NCI-H187 (cell line): Measurements from ENCODE around the gene PDE6H.

Experiments
- DNase-seq, 2 experiments: peaks; one replicate each; lab custom pipeline; 2025; lab: John Stamatoyannopoulos, UW

The PDE6H gene

GRCh38 chr12:14974633-14975032, 1.8 kb downstream of the PDE6H start:
- DNase-seq: no peak

GRCh38 chr12:14975457-14975856, 2.6 kb downstream of the PDE6H start:
- DNase-seq: no peak

GRCh38 chr12:14976658-14977057, 3.8 kb downstream of the PDE6H start:
- no peak for DNase-seq

- DNase-seq: no peak
Observed at GRCh38 chr12:14979468-14979867, 6.6 kb downstream of the PDE6H start.

- DNase-seq: no peak
Observed at GRCh38 chr12:14981049-14981448, 8.2 kb downstream of the PDE6H start.

DNA sequence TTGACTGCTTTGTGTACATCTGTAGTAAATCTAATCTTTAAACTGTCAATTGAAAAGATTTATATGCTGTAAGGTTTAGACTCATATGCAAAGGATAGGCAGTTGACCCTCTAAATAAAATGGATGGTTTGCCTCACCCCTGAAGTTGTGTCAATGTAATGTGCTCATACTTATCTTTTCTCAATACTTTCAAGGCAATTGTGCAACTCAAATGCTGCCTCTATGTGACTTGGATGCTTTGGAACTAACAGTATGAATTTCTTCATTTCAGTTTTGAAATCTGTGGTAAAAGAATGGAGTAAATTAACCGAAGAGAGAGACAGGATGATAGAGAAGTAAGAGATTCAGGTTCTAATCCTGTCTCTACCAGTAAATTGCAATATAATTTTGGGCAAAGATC, 9.7 kb downstream of the PDE6H start:
- DNase-seq: no peak

DNA sequence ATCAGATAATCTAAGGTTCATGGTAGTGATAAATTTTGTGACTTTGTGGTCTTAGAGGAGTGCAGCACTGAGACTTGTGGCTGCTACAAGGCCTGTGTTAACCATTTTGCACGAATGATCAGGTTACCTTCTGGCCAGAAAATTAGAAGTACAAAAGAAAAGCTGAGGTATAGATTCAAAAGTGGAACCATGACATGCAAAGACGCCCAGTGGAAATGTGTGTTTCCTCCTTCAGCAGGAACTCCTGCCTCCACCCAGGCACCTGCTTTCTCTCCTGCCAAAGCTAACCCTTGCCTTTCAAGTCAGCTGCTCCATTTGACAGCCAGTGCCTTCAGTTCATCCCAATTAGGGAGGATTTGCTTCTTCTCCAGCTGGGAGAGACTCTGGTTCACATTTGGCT, 10.1 kb downstream of the PDE6H start:
- no peak for DNase-seq

DNA sequence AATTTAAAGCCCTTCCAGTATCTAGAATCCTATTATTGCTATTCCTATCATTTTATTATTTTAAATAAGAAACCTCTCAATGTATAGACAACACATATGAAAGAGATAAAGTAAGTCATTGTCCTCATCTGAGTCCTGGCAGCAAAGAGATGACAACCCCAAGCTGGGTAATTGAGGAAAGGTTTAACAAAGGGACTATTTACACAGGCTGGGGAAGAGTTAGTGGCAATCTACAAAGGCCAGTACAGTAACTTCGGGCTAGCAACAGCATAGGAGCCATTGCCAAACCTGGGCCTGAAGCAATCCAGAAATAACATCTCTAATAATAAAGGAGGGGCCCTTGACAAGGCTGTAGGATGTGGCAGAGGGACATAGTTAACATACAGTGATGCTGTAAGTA, 11.2 kb downstream of the PDE6H start:
- DNase-seq: no peak

- DNase-seq: no peak
Observed at GRCh38 chr12:14984766-14985285, 12.0 kb downstream of the PDE6H start.

DNA sequence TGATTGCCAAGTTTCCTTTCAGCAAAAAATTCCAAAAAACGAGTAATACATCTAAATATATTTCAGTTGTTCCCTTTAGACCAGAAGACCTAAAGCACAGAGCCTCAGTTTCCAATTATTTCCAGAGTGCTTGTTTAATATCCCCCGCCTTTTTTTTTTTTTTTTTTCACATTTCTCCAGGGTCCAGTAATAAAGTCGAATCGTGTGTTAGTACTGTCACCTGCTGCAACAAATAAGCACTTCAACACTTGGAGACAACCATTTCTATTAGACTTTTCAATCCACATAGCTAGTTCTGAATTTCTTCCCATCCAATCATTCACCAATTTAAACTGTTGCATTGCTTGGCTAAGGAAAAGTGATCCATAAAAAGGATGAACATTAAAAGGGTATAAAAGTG, 13.6 kb downstream of the PDE6H start:
- DNase-seq: no peak

- DNase-seq: no peak
Observed at GRCh38 chr12:14988035-14988434, 15.2 kb downstream of the PDE6H start.

- DNase-seq: no peak
Observed at GRCh38 chr12:14989790-14990189, 16.9 kb downstream of the PDE6H start.

DNA sequence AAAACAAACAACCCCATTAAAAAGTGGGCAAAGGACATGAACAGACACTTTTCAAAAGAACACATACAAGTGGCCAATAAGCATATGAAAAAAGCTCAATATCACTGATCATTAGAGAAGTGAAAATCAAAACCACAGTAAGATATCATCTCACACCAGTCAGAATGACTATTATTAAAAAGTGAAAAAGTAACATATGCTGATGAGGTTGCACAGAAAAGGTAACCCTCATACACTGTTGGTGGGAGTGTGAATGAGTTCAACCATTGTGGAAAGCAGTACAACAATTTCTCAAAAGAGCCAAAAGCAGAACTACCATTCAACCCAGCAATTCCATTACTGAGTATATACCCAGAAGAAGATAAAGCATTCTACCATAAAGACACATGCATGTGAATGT, 18.2 kb downstream of the PDE6H start:
- no peak for DNase-seq

DNA sequence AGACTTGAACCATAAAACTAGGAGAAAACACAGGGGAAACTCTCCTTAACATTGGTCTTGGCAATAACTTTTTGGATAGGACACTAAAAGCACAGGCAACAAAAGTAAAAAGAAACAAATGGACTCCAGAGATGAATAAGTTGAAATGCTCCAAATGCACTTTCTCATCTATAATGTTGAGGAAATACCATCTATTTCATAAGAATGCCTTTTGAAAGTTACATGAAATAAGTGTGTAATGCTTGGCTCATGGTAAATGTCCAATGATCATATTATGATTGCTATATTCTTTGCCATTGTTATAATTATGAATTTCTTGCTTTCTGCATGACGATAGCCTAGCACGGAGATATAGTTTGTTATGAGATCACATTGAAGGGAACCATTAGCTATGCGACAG, 19.8 kb downstream of the PDE6H start:
- DNase-seq: no peak

GRCh38 chr12:14993117-14993516, 20.3 kb downstream of the PDE6H start:
- no peak for DNase-seq

GRCh38 chr12:14993537-14994266, 20.9 kb downstream of the PDE6H start:
- no peak for DNase-seq

DNA sequence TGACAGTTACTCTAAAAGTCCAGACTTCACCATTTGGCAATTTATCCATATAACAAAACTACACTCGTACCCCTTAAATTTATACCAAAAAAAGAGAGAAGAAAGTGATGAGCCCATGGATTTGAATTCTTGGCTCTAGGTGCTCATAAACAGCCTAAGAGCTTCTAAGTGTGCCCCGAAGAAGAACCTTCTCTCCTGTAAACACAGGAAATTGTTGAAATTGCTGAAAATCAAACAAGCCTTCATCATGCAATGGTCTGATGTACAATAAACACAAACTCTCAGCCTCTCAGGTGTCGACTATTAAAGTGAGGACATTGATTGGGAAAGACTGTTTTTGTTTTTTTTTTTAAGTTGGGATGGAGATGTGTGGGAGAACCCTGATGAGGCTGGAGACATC, 21.8 kb downstream of the PDE6H start:
- DNase-seq: no peak

DNA sequence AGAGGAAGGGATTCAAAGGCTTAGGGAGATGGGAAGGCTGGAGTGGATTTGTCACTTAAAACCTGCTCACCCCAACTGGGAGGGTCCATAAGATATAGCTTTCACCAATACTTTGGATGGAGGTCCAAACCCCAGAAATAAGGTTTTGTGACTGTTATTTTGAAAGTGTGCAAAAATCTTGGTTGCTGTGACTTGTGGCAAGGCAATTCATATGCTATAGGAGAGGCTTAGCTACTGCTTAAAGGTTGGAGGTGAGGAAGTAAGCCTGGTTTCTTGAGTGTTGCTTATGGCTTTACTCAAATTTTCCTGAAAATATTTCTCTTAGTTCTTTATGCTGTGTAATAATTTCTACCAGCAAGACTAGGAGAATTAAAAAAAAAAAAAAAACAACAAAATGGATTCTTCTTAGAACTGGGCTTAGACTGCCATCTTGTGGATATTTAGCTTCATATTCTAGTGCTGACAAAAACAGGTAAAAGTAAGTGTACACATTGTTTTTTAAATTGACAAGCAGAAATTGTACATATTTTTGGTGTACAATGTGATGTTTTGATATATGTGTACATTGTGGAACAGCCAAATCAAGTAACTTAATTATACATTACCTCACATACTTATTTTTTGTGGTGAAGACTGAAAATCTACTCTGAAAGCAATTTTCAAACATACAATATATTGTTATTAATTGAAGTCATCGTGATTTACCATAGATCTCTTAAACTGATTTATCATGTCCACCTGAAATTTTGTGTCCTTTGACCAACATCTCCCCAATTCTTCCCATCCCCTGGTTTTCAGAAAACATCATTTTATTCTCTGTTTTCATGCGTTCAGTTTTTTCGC, 23.0 kb downstream of the PDE6H start:
- DNase-seq: no peak

DNA sequence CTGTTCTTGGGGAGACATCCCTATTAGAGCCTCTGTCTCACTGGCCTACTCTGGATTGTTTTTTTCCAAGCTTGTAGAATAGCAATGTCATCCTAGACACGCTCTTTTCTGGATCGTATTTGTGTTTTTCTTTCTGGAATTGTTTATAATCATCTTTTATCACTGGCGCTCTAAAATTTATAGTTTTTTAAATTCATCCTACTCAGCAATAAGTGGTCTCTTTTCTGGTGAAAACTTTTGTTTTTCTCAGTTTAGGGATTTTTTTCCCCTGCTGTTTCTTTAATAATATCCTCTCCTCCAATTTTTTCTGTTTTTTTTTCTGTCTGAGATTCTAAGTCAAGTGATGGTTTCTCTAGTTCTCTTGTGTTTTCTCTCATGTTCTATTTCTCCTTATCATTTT, 25.2 kb downstream of the PDE6H start:
- no peak for DNase-seq

GRCh38 chr12:14999021-14999694, 26.3 kb downstream of the PDE6H start:
- no peak for DNase-seq

GRCh38 chr12:14999695-15000365, 27.0 kb downstream of the PDE6H start:
- DNase-seq: no peak

DNA sequence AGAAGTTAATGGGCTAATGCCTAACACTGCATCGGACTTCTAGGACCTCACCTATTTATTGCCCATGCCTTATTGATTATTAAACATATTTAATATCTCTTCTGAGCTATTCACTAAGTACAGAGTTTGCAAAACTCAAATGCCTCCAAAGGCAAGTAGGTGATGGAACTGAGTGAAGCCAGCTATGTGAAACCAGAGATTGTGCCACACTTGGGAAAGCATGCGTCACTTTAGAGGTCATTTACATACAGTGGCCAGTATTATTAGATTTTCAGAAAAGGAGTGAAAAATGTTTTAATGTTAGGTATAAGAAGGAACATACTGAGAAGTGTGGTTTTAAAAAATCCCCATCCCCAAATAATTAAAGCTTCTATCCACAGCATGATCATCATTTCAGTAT, 27.7 kb downstream of the PDE6H start:
- no peak for DNase-seq
